HG03280 (cell line): ENCODE measurements around the gene PLAU.
"Not testable (repeated sequence)": the region's sequence is repeated elsewhere in the genome, so short reads cannot be mapped to it uniquely, and the experiment has no call there.

ENCODE experiments used
- ATAC-seq: cut with Tn5 transposase; IDR thresholded peaks from one replicate; pipeline ENCODE4 v1.9.1; 2021; ENCODE audit warnings: mild to moderate bottlenecking, moderate library complexity; ENCODE audit not compliant: unreplicated experiment

Gene PLAU

DNA sequence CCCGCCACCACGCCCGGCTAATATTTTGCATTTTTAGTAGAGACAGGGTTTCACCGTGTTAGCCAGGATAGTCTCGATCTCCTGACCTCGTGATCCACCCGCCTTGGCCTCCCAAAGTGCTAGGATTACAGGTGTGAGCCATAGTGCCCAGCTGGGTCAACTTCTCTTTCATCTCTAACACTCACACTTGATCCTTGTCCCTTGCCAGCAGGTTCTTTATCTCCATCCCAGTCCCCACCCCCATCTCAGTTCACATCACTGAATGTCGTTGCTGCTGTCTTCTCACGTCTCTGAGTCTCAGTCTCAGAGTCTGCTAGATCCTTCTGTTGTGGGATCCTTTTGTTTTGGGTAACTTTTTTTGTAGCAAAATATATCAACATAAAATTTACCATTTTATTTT lies 15.6 kb upstream of the PLAU start:
- ATAC-seq: not testable (repeated sequence)

DNA sequence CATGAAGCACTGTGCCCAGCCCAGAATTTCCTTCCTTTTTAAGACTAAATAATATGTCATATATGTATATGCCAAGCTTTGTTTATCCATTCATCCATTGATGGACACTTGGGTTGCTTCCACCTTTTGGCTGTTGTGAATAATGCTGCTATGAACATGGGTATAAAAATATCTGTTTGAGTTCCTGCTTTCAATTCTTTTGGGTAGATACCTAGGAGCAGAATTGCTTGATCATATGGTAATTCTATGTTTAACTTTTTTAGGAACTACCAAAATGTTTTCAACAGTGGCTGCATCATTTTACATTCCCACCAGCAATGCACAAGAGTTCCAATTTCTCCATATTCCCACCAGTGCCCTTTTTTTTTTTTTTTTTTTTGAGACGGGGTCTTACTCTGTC lies 13.2 kb upstream of the PLAU start:
- no peak for ATAC-seq

DNA sequence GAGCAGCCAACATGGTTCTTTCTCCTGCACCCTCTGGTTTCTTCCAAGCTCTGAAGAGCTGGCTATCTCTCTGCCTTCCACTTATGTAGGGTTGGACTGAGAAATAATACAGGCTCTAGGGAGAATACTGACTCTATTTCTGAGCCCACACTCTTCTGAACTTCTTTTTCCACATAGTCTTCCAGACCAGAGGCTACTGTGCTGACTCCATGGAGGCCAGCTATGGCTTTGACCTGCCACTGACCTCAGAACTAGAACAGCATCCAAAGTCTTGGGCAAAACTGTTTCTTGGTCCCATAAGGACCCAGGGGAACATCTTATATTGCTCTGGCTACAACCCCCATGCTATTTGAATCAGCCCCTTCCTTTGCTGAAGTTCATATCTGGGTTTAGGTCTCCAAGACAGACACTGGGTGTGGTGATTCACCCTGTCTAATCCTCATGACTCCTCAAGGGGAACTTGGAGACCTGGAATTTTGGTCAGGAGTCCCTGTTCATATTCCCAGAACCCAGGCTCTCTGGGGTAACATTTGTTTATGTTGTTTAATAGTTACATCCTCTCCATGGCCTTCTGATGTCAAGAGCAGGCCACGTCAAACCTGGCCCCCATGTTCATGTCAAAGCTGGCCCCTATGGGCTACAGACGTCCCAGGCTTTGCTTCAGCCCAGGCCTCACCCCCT lies 12.1 kb upstream of the PLAU start:
- ATAC-seq: no peak

DNA sequence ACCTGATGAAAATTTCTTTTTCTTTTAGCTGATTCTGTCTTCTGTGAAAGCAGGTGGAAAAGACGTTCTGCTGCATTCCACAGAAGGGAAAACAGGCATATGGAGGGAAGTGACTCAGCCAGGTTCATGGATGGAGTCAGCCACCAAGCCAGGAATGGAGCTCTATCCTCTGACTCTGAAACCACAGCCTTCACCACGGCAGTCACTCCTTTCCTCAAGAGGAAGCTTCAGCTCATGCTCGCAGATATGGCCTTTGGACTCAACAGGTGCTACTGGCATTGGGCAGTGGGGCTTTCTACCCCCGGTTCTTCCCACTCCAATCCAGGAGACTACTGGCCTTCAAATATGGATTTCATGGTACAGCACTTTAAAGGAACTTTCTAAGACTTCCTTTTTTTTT lies 11.5 kb upstream of the PLAU start:
- ATAC-seq: no peak

DNA sequence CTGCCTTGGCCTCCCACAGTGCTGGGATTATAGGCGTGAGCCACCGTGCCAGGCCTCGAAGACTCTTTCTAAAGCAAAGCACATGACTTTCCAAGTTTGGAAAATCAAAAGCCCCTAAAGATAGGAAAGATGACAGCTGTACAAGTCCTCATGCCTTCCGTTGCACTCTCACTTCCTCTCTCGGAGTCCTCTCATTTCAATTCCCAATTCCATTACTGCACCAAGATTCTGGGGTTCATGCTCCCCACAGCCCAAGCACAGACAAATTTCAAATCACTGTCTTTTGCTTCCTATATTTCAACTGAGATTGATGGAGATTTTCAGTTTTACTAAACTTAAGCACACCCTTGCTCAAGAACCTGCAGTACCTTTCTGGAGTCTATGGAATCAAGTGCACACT lies 10.9 kb upstream of the PLAU start:
- no peak for ATAC-seq

DNA sequence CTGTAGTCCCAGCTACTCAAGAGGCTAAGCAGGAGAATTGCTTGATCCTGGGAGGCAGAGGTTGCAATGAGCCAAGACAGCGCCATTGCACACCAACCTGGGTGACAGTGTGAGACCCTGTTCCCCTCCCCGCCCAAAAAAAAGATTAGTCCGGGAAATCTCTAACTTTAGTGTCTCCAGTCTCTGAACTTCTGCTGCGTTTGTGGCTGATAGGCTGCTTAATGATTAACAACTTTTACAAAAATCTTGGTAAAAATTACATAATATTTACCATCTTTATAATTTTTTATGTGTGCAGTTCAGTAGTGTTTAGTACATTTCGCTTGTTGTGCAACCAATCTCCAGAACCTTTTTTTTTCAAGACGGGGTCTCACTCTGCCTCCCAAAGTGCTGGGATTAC lies 9.7 kb upstream of the PLAU start:
- ATAC-seq: no peak

DNA sequence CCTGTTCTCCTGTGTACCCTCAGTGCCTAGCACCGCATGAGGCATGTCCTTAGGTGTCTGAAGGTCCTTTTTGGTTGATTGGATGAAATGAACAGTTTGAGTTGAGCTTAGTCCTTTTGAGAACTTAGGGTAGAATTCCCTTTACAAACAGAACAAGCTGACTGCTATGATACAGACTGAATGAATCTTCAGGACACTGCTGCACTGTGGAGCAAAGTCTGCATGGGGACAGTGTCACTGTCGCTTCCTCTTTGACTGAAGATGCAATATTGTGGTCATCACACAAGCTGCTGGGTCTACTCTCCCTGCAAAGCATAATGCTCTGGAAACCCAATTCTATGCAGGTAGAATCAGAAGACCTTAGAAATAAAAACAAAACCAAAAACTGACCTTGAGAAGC lies 8.6 kb upstream of the PLAU start:
- no peak for ATAC-seq

DNA sequence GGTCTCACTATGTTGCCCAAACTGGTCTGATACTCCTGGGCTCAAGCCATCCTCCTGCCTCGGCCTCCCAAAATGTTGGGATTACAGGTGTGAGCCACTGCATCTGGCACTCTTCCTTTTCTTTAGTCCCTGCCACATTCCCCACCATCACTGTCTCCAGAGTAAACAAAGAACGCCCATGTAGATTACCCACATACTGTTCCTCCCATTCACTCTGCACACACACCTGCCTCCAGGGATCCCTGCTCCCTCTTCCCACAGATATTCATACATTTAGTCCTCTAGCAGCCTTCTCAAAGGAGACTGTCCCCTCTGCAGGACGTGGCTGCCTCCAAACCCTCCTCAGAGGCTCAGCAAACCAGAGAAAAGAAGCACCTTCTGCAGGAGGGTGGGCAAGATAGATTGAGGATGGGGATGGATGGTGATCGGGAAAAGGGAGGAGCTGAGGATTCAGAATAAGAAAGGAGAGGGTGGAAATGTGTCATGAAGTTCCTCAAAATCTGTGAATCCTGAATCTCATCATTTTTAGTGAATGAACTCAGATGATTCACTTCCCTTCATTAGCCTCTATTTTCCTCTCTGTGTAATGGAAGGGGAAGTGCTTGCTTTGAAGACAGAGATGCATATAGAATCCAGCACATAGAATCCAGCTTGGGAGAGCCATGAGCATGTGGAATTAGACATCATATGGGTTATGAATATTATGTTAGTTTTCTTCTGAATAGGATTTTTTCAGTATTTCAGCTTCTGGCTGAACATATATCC lies 5.5 kb upstream of the PLAU start:
- no peak for ATAC-seq

DNA sequence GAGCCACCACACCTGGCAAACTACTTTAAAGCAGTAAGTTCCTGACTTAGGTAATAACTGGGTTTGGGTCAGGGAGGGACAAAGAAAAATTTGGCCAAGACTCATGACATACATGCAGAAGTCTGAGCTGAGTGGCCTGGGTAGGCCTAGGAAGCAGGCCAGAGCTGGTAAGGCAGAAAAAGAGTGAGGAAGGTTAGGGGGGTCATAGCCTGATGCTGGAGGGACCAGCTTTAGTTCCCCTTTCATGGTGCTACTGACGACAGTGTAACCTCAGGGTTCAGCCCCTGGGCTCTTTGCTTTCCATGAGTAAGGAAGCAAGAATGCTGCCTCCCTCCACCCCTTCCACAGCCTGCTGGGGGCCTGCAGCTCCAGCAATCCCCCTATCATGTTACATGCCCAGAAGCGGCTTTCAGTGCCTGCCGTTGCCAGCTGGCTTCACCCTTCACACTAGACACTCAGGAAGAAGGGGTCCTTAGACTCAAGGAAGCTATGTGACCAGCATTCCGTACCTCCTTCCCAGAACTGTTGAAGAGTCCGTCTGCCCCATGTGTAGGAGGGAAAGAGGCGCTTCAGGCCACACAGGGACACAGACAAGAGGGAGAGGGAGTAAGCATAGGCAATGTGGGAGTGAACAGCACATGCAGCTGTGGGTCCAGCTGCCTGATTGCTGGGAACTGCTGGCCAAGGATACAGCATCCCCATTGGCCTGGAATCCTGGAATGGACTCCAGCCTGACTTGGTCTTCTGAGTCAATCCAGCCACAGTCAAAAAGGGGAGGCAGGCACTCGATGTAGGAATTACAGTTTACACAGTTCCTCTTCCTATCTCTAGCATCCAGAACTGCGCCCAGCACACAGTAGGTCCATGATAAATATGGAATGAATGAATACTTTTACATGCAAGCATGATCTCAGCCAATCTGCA lies 4.1 kb upstream of the PLAU start:
- ATAC-seq: no peak

DNA sequence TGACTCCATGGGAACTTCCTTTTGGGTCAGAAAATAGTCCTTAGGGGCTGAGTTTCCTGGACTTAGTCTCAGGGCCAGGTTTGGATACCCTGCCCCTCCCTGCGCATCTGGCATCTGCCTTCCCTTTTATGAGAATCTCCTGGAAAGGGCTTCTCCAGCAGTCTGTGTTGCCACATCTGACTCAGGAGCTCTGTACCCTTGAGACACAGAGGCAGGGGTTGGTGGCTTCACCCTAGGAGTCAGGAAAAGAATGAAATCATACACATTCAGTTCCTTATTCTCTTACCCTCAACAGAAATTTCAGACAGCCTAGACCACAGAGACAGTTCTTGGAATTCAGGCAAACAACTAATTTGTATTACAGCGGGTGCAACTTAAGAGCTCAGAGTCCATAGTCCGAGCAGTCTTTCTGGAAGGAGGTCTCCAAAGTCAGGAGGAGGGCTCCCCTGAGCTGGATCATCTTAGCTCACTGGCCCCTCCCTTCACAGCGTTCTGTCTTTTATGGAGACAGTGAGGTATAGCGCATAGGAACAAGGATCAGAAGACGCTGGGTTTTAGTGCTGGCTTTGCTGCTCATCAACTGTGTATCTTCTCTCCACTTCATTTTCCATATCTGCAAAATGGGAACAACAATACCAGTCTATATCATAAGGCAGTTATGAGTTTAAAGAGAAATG lies 3.0 kb upstream of the PLAU start:
- ATAC-seq: no peak

DNA sequence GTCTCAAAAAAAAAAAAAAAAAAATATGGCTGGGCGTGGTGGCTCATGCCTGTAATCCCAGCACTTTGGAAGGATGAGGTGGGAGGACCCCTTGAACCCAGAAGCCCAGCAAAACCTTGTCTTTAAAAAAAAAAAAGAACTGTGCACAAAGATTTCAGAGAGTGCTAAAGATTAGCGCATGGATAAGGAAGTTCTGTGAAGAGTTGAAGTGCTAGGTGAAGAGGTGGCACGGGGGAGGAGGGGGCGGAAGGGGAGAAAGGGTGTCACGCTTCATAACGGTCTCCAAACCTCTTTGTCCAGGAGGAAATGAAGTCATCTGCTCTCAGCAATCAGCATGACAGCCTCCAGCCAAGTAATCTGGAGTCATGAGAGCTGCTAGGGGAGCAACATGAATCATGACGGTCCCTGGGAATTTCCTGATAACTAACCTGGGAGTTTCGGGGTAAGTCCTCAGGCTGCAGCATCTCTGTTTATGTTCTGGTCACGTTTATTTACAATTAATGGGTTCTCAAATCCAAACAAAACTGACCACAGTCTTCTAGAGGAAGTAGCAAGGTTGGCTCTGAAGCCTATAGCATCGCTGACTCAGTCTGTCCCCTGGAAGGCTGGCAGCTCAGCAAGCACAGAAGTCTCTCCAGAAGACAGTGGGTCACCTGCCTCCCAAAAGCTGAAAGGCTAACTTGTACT lies 1.9 kb upstream of the PLAU start:
- ATAC-seq: no peak

DNA sequence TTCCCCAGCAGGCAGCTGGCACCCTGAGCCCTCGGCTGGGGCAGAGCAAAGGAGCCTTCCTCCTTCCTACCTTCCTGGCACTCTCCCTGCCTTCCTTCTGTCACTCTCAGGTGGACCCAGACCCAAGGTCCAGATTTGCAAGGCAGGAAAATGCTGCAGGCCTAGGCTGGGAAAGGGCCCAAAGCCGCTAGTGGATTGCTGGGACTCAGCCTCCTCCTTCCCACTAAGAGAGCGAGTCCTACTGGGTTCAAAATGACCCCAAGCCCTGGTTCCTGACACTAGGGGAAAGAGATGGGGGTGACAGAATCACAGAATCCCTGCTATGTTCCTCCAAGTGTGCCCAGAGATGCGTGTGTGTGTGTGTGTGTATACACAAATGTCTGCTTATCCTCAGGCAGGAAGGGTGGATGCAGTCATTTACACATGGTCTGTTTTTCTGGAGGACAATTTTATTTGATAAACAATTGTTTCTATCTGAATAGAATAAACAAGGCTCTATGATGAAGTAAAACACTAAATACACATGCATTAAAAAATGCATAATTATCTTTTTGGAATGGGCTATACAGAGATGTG lies 1.3 kb upstream of the PLAU start:
- ATAC-seq: no peak

DNA sequence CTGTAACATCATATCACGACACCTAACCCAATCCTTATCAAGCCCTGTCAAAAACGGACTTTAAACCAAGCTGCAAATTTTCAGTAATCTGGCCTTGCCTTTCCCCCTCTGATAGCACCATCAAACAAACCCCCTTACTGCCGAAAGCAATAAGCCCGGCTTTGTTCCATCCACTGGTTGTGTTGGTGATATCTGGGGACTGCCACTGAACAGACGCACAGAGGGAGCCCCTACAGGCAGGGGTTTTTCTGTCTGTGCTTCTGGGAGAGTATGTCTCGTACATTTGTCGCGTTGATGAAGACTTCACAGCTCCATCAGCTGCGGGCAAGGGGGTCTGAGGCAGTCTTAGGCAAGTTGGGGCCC lies 550 bp upstream of the PLAU start:
- ATAC-seq: no peak

DNA sequence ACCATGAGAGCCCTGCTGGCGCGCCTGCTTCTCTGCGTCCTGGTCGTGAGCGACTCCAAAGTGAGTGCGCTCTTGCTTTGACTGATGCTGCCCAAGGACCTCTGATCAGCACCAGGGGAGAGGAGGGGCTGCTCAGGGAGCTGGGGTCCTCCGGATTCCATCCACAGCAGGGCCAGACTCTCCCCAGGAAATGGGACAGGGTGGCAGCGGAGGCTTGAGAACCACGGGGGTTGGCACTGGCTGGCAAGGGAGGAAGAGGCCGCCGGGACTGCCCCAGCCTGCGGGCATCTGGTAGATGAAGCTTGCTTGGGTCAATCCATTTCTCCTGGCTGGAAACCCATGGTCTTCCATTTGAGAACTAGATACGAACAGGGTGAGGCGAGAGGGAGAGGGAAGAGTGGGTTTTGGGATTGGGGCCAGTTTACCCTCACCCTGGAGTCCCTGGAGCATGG lies 647 bp downstream of the PLAU start:
- ATAC-seq: no peak

DNA sequence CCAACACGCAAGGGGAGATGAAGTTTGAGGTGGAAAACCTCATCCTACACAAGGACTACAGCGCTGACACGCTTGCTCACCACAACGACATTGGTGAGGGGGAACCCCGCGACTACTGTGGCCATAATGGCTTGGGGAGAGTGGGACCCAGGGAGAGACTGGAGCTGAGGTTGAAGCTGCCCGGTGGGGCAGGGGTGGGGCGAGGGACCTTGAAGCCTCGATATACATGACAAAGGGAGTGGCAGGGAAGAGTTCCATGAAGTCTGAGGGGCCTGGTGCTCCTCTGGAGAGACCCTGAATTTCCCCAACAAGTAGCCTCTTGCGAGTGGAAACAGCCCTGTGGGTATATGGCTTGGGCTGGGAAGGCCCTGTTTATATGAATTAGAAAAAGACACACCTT lies 3.1 kb downstream of the PLAU start:
- ATAC-seq: no peak

DNA sequence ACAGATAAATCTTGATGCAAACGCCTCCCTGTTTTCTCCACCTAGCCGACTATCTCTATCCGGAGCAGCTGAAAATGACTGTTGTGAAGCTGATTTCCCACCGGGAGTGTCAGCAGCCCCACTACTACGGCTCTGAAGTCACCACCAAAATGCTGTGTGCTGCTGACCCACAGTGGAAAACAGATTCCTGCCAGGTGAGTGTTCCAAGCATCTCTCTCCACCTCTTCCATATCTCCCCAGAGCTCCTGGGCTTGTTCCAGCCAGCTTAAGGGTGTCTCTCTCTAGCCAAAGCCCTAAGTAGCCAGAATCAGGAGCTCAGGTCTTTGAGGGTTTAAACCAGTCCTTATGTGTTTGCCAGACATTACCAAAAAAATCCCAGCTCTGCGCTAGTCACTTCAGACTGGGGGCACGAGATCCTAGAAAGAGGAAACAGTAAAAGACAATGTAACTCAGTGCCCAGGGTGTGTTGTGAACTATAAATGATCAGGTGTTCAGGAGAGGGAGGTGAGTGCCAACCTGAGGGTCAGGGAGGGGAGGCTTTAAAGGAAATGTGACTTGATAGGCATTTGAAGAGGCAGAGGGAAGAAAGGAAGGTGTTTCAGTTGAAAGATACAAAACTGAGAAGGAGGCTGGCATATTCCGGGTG lies 4.4 kb downstream of the PLAU start:
- ATAC-seq: no peak

DNA sequence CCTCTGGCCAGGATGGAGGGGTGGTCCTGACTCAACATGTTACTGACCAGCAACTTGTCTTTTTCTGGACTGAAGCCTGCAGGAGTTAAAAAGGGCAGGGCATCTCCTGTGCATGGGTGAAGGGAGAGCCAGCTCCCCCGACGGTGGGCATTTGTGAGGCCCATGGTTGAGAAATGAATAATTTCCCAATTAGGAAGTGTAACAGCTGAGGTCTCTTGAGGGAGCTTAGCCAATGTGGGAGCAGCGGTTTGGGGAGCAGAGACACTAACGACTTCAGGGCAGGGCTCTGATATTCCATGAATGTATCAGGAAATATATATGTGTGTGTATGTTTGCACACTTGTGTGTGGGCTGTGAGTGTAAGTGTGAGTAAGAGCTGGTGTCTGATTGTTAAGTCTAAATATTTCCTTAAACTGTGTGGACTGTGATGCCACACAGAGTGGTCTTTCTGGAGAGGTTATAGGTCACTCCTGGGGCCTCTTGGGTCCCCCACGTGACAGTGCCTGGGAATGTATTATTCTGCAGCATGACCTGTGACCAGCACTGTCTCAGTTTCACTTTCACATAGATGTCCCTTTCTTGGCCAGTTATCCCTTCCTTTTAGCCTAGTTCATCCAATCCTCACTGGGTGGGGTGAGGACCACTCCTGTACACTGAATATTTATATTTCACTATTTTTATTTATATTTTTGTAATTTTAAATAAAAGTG lies 6.0 kb downstream of the PLAU start:
- no peak for ATAC-seq

DNA sequence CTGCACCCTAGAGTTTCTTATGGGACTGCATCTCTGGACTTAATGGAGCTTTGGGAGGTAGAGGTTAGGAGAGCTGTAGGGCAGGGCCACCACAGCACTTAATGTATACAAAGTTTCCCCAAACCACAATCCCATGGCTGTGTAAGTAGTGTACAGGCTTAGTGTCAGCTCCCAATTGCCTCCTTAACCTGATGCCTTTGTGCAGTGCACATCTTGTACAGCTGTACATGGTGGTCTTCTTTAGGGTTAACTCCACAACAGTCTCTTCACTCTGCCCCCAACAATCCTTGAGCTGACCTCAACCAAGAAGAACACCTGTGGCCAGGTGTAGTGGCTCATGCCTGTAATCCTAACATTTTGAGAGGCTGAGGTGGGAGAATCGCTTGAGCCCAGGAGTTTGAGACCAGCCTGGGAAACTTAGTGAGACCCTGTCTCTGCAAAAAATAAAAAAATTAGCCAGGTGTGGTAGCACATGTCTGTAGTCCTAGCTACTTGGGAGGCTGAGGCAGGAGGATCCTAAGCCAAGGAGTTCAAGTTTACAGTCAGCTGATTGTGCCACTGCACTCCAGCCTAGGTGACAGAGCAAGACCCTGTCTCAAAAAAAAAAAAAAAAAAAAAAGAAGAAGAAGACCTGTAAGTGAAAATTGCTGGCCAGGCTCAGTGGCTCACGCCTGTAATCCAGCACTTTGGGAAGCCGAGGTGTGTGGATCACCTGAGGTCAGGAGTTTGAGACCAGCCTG lies 6.8 kb downstream of the PLAU start:
- ATAC-seq: no peak
